Suprapubic skin (tissue), 4 donors: ENCODE results near the gene PLOD3. TPM values are rescaled to one million over a fixed set of nuclear protein-coding genes. Genes with fewer than 3 reads are reported as not detected.

Experiments
- DNase-seq, 2 donors: peaks; one replicate each; pipeline ENCODE4 v3.0.0-alpha.2; 2019; ENCODE audit warnings: low spot score in 2 of 2
- H3K27ac ChIP-seq: fragments of 200-600 bp; sonication (generic); one replicate; pipeline ENCODE4 v1.5.1; 2019
- H3K27me3 ChIP-seq: fragments of 200-600 bp; sonication (generic); one replicate; pipeline ENCODE4 v1.5.1; 2019
- H3K36me3 ChIP-seq: fragments of 200-600 bp; sonication (generic); one replicate; pipeline ENCODE4 v1.5.1; 2019
- H3K4me1 ChIP-seq: fragments of 200-600 bp; sonication (generic); one replicate; pipeline ENCODE4 v1.5.1; 2019
- H3K4me3 ChIP-seq: fragments of 200-600 bp; sonication (generic); one replicate; pipeline ENCODE4 v1.5.1; 2019; ENCODE audit warnings: mild to moderate bottlenecking
- H3K9me3 ChIP-seq: fragments of 200-600 bp; sonication (generic); one replicate; pipeline ENCODE4 v1.5.1; 2019
- CTCF ChIP-seq, 2 donors: fragments of 200-600 bp in 1 of 2; fragments of 450-650 bp in 1 of 2; sonication (generic) in 1 of 2; IDR thresholded peaks; one replicate each; pipeline ENCODE4 v1.5.1; 2016 to 2019; ENCODE audit warnings: antibody characterized with exemption in 2 of 2, mild to moderate bottlenecking in 1 of 2, moderate library complexity in 1 of 2
- EP300 ChIP-seq: sonication (generic); formaldehyde crosslinking; IDR thresholded peaks from one replicate; pipeline ENCODE4 v1.6.1; 2017; ENCODE audit warnings: antibody characterized with exemption
- POLR2A ChIP-seq, 2 donors: fragments of 450-650 bp; IDR thresholded peaks; one replicate each; pipeline ENCODE4 v1.6.1; 2017; ENCODE audit warnings: antibody characterized with exemption in 2 of 2, mild to moderate bottlenecking in 2 of 2, moderate library complexity in 2 of 2
- POLR2AphosphoS5 ChIP-seq, 3 donors: sonication (generic); formaldehyde crosslinking; IDR thresholded peaks; one replicate each; pipeline ENCODE4 v1.6.1; 2017; ENCODE audit warnings: antibody characterized with exemption in 3 of 3
- WGBS: methylation state at CpG from one replicate; pipeline ENCODE4 v1.1.5; 2018; 5-methylcytosine and 5-hydroxymethylcytosine counted together
- total RNA-seq, 4 donors: library from RNA; depleted of rRNA; stranded (reverse); fragments of >200 nt; gene quantifications; one replicate each; pipeline ENCODE4 v1.1.0, GENCODE V29; 2016

PLOD3 gene
- total RNA-seq, 4 donors from 2014 or later = 15.7 to 30.4 (median 22.7) TPM

- DNase-seq = no peak
- H3K27me3 ChIP-seq = no peaks in the 10 kb centered on the region
- peak overlapping the region; percentile 95 for H3K27ac ChIP-seq
- peaks cover 30% of the 10 kb centered on the region for H3K36me3 ChIP-seq
- WGBS = 24% methylated on average over 19 of the region's 32 CpGs
- no peaks in the 10 kb centered on the region for H3K9me3 ChIP-seq
- peaks cover 45% of the 10 kb centered on the region for H3K4me1 ChIP-seq
- TF ChIP-seq POLR2AphosphoS5 (IDR thresholded peaks at IDR 0.05) = no peak
- no peak for TF ChIP-seq POLR2A (IDR thresholded peaks at IDR 0.05)
- no peak for TF ChIP-seq EP300
- no peak for TF ChIP-seq CTCF (IDR thresholded peaks at IDR 0.05)
- H3K4me3 ChIP-seq = peak overlapping the region; percentile 73
Observed at GRCh38 chr7:101245147-101245668, 27.8 kb upstream of the PLOD3 start.

GRCh38 chr7:101244375-101245146 is 27.2 kb upstream of the PLOD3 start, which contains the start of gene FIS1:
TSS of gene FIS1 (minus strand) at chr7:101245081. CDS start at chr7:101245004, 77 bp downstream.
- DNase-seq = peak; percentile 95 to 96
- H3K27me3 ChIP-seq = no peaks in the 10 kb centered on the region
- H3K4me1 ChIP-seq = peaks cover 46% of the 10 kb centered on the region
- no peaks in the 10 kb centered on the region for H3K9me3 ChIP-seq
- TF ChIP-seq POLR2AphosphoS5 (IDR thresholded peaks at IDR 0.05) (peak in 2 of 3 donors; percentile 58 to 89), EP300 (no peak), POLR2A (IDR thresholded peaks at IDR 0.05) (peak in 1 of 2 donors; percentile 46), CTCF (IDR thresholded peaks at IDR 0.05) (peak; percentile 92 to 96)
- H3K27ac ChIP-seq = peak within 1 kb of the TSS; percentile 95
- peak within 1 kb of the TSS; percentile 73 for H3K4me3 ChIP-seq
- 0% methylated on average over 21 of the region's 45 CpGs for WGBS
- peaks cover 33% of the 10 kb centered on the region for H3K36me3 ChIP-seq

GRCh38 chr7:101243646-101244374 is 26.4 kb upstream of the PLOD3 start:
- WGBS = 15% methylated on average over 22 of the region's 28 CpGs
- TF ChIP-seq CTCF (IDR thresholded peaks at IDR 0.05) (no peak), POLR2AphosphoS5 (IDR thresholded peaks at IDR 0.05) (no peak), EP300 (no peak), POLR2A (IDR thresholded peaks at IDR 0.05) (no peak)
- Histone ChIP-seq H3K36me3 (peaks cover 33% of the 10 kb centered on the region), H3K4me1 (peaks cover 47% of the 10 kb centered on the region), H3K4me3 (peak overlapping the region; percentile 73), H3K9me3 (no peaks in the 10 kb centered on the region), H3K27ac (peak overlapping the region; percentile 95), H3K27me3 (no peaks in the 10 kb centered on the region)
- DNase-seq = peak in 1 of 2 donors; percentile 65

GRCh38 chr7:101241443-101242349 is 24.3 kb upstream of the PLOD3 start:
- no peak for DNase-seq
- peaks cover 61% of the 10 kb centered on the region for H3K4me1 ChIP-seq
- H3K4me3 ChIP-seq = no peak overlapping the region
- no peaks in the 10 kb centered on the region for H3K9me3 ChIP-seq
- 63% methylated on average over 16 of the region's 16 CpGs for WGBS
- peaks cover 34% of the 10 kb centered on the region for H3K36me3 ChIP-seq
- TF ChIP-seq POLR2AphosphoS5 (IDR thresholded peaks at IDR 0.05) (no peak), CTCF (IDR thresholded peaks at IDR 0.05) (no peak), POLR2A (IDR thresholded peaks at IDR 0.05) (no peak), EP300 (no peak)
- no peaks in the 10 kb centered on the region for H3K27me3 ChIP-seq
- H3K27ac ChIP-seq = no peak overlapping the region
